NCI-H526 treated with DMSO at 0.1 percent for 48 hours (cell line): Measurements from ENCODE around the gene MPPED2.

Source experiments
- DNase-seq: peaks from one replicate; lab custom pipeline; 2025; lab: John Stamatoyannopoulos, UW

Gene MPPED2

GRCh38 chr11:30360741-30361140 lies 225.4 kb downstream of the MPPED2 start:
- DNase-seq = no peak
